IPS DF 6.9 (cell line): ENCODE results near the gene TTLL5.
A peak's percentile ranks its signal among the peaks of the same experiment; 100 is the strongest.

Experiments used
- DNase-seq: peaks from one replicate; pipeline ENCODE4 v3.0.0-alpha.2; 2013; ENCODE audit warnings: low read depth, low spot score
- H3K27ac ChIP-seq: one replicate; pipeline ENCODE4 v1.5.1; 2013; ENCODE audit warnings: low read length, control low read depth
- H3K27me3 ChIP-seq: 2 replicates; pipeline ENCODE4 v1.6.1; 2013; ENCODE audit warnings: mild to moderate bottlenecking, low read length; ENCODE audit not compliant: control insufficient read depth, insufficient read depth
- H3K36me3 ChIP-seq: 2 replicates; pipeline ENCODE4 v1.6.1; 2013; ENCODE audit warnings: low read length; ENCODE audit not compliant: control insufficient read depth, insufficient read depth
- H3K4me1 ChIP-seq: 2 replicates; pipeline ENCODE4 v1.6.1; 2013; ENCODE audit warnings: low read length; ENCODE audit not compliant: control insufficient read depth, insufficient read depth
- H3K4me3 ChIP-seq: 2 replicates; pipeline ENCODE4 v1.5.1; 2013; ENCODE audit warnings: mild to moderate bottlenecking, low read length
- H3K9me3 ChIP-seq: 2 replicates; pipeline ENCODE4 v1.6.1; 2013; ENCODE audit warnings: low read length, inconsistent platforms; ENCODE audit not compliant: control insufficient read depth, insufficient read depth
- WGBS: extraction: QIAGEN DNeasy Blood & Tissue Kit; methylation state at CpG from one replicate; pipeline ENCODE4 v1.1.7; 2013; ENCODE audit warnings: mixed read lengths, missing lambda C conversion rate; ENCODE audit not compliant: insufficient read length, insufficient coverage; 5-methylcytosine and 5-hydroxymethylcytosine counted together

The TTLL5 gene

DNA sequence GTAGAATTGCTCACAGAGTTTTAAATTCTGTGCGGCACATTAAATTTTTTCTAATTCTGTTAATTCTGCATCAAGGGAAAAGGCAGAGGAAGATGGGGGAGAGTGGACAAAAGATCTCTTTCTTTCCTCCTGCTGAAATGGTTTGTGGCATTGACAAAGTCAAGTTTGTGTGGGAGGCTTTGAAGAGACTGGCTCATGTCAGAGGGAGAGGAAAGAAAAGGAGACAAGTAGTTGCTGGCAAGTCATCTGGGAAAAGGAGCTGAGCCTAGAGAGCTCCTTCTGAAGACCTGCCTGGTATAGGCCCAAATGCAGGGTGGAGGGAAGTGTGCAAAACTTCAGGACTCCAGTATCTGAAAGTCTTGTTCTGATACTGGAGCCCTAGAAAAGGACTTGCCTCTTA, 36.3 kb downstream of the TTLL5 start:
- Histone ChIP-seq H3K27ac (no peak overlapping the region), H3K4me1 (no peaks in the 10 kb centered on the region), H3K9me3 (no peaks in the 10 kb centered on the region; the same call in 1 of the 2 replicates), H3K36me3 (0 out of 2 replicates have a peak, but pooled peaks cover 4% of the 10 kb centered on the region), H3K27me3 (no peaks in the 10 kb centered on the region), H3K4me3 (no peak overlapping the region)
- WGBS: no CpG with 5 or more reads among the region's 1 CpG
- no peak for DNase-seq

GRCh38 chr14:75697918-75698317, 36.9 kb downstream of the TTLL5 start:
- no peak for DNase-seq
- WGBS: no CpG with 5 or more reads among the region's 2 CpGs
- Histone ChIP-seq H3K4me3 (no peak overlapping the region), H3K4me1 (no peaks in the 10 kb centered on the region), H3K36me3 (0 out of 2 replicates have a peak, but pooled peaks cover 4% of the 10 kb centered on the region), H3K9me3 (no peaks in the 10 kb centered on the region; the same call in 1 of the 2 replicates), H3K27ac (no peak overlapping the region), H3K27me3 (no peaks in the 10 kb centered on the region)

DNA sequence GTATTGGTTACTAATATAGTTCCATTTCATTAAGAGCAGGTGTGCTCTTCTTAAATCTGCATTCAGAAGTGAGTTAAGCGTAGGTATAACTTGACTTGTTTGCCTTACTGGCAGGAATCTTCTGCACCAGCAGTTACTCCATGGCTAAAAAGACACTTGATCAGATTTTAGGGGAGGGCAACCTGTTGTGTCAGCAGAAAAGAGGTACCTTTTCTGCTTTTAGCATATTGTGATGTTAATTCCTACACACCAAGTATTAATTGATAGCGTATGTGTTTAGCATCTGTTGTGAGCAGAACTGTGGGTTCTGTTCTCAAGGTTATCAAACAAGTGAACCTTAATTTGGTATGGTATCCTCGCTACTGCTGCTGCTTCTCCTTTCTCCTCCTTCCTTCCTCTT, 38.3 kb downstream of the TTLL5 start:
- H3K36me3 ChIP-seq: 0 out of 2 replicates have a peak, but pooled peaks cover 4% of the 10 kb centered on the region
- no peaks in the 10 kb centered on the region for H3K4me1 ChIP-seq
- H3K27ac ChIP-seq: no peak overlapping the region
- no peak for DNase-seq
- WGBS: no CpG with 5 or more reads among the region's 3 CpGs
- H3K27me3 ChIP-seq: no peaks in the 10 kb centered on the region
- H3K4me3 ChIP-seq: no peak overlapping the region
- H3K9me3 ChIP-seq: no peaks in the 10 kb centered on the region; the same call in 1 of the 2 replicates

DNA sequence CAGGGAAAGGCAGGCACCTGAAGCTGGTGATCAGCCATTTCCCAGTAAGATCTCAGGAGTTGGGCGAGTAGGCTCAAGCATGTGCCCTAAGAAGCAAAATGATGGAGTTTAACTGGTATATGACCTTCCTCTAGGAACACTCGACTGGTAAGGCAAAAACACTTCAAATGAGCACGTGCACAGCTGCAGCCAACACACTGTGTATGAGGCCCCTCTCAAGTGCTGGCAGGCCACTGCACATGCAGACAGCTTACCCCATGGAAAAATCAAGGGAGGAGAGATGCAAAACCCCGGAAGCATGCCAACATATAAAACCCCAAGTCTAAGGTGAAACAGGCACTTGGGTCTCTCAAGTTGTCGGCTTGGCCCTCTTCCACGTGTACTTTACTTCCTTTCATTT, 39.2 kb downstream of the TTLL5 start:
- WGBS: no CpG with 5 or more reads among the region's 6 CpGs
- DNase-seq: no peak

DNA sequence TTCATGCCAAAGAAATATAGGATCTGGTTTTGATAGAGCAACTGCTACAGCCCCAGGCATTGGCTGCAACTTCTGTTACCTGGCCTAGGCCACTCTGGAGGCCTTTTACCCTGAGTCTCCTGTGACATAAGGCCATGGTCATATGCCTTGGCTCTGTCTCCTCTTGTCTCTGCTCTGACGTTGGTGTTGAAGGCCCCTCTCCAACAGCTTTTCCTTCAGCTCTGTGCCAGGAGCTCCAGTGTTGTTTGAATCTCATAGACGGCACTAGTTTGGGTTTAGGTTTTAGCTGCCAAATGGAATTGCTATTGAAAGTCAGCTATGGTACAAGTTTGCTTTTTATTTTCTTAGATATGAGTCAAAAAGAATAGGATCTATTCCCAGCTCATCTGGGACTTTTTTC, 41.1 kb downstream of the TTLL5 start:
- H3K4me1 ChIP-seq: no peaks in the 10 kb centered on the region
- no peaks in the 10 kb centered on the region for H3K27me3 ChIP-seq
- no CpG with 5 or more reads among the region's 2 CpGs for WGBS
- H3K27ac ChIP-seq: no peak overlapping the region
- DNase-seq: no peak
- 0 out of 2 replicates have a peak, but pooled peaks cover 4% of the 10 kb centered on the region for H3K36me3 ChIP-seq
- no peaks in the 10 kb centered on the region for H3K9me3 ChIP-seq
- H3K4me3 ChIP-seq: no peak overlapping the region

More for the DNA sequence above, 39.2 kb downstream of the TTLL5 start:
- Histone ChIP-seq H3K36me3 (0 out of 2 replicates have a peak, but pooled peaks cover 4% of the 10 kb centered on the region), H3K27me3 (no peaks in the 10 kb centered on the region), H3K4me3 (no peak overlapping the region), H3K27ac (no peak overlapping the region), H3K4me1 (no peaks in the 10 kb centered on the region), H3K9me3 (no peaks in the 10 kb centered on the region; the same call in 1 of the 2 replicates)

GRCh38 chr14:75702616-75703261, 41.7 kb downstream of the TTLL5 start:
- H3K9me3 ChIP-seq: no peaks in the 10 kb centered on the region
- no peak for DNase-seq
- H3K27ac ChIP-seq: no peak overlapping the region
- no peak overlapping the region for H3K4me3 ChIP-seq
- no CpG with 5 or more reads among the region's 3 CpGs for whole genome bisulfite sequencing
- H3K27me3 ChIP-seq: no peaks in the 10 kb centered on the region
- 0 out of 2 replicates have a peak, but pooled peaks cover 4% of the 10 kb centered on the region for H3K36me3 ChIP-seq
- H3K4me1 ChIP-seq: no peaks in the 10 kb centered on the region

GRCh38 chr14:75703467-75703866, 42.4 kb downstream of the TTLL5 start:
- no peak overlapping the region for H3K27ac ChIP-seq
- no peak for DNase-seq
- H3K4me1 ChIP-seq: no peaks in the 10 kb centered on the region
- no peak overlapping the region for H3K4me3 ChIP-seq
- WGBS: no CpG with 5 or more reads among the region's 1 CpG
- no peaks in the 10 kb centered on the region for H3K9me3 ChIP-seq
- H3K27me3 ChIP-seq: no peaks in the 10 kb centered on the region
- H3K36me3 ChIP-seq: 0 out of 2 replicates have a peak, but pooled peaks cover 4% of the 10 kb centered on the region

GRCh38 chr14:75705014-75705413, 44.0 kb downstream of the TTLL5 start:
- Histone ChIP-seq H3K27ac (no peak overlapping the region), H3K4me3 (no peak overlapping the region), H3K9me3 (no peaks in the 10 kb centered on the region), H3K36me3 (0 out of 2 replicates have a peak, but pooled peaks cover 4% of the 10 kb centered on the region), H3K4me1 (no peaks in the 10 kb centered on the region), H3K27me3 (no peaks in the 10 kb centered on the region)
- no CpG with 5 or more reads among the region's 3 CpGs for WGBS
- DNase-seq: no peak

DNA sequence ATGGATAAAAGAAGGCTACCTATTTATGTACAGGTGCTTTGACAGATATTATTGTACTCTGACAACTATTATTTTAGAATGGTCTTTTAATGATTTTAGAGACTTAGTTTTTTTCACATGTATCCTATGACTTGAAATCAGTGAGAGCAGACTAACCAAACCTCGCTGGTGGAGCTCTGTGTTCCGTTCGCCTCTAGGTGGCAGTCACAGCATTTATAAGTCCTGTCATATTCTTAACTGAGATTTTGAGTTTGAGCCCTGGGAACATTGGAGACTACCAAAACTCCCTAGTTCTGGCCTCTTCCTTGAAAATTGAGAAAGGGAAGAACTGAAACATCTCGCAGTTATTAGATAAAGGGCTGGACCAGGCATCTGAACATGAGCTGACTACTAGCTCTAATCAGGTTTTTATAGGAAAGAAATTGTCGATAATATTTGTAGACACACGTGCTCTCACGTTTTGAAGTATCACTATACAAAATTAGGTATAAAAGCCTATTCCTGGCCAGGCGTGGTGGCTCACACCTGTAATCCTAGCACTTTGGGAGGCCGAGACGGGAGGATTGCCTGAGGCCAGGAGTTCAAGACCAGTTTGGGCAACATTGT, 48.3 kb downstream of the TTLL5 start:
- DNase-seq: peak; percentile 31
- H3K36me3 ChIP-seq: no peaks in the 10 kb centered on the region; the same call in 1 of the 2 replicates
- no peaks in the 10 kb centered on the region for H3K27me3 ChIP-seq
- no peak overlapping the region for H3K4me3 ChIP-seq
- H3K4me1 ChIP-seq: no peaks in the 10 kb centered on the region
- WGBS: no CpG with 5 or more reads among the region's 10 CpGs
- H3K27ac ChIP-seq: no peak overlapping the region
- H3K9me3 ChIP-seq: no peaks in the 10 kb centered on the region

- no peak overlapping the region for H3K27ac ChIP-seq
- no peaks in the 10 kb centered on the region for H3K9me3 ChIP-seq
- H3K4me1 ChIP-seq: no peaks in the 10 kb centered on the region
- no peak overlapping the region for H3K4me3 ChIP-seq
- DNase-seq: no peak
- no CpG with 5 or more reads among the region's 4 CpGs for WGBS
- H3K36me3 ChIP-seq: no peaks in the 10 kb centered on the region; the same call in 1 of the 2 replicates
- no peaks in the 10 kb centered on the region for H3K27me3 ChIP-seq
These were observed 50.2 kb downstream of the TTLL5 start for GRCh38 chr14:75711105-75711795.
